GM23338 (cell line): ENCODE measurements around the gene ZBTB42. TPM values are rescaled to one million over a fixed set of nuclear protein-coding genes. Genes with fewer than 3 reads are reported as not detected.

ENCODE experiments used
- ATAC-seq: fragments of 200-7000 bp; cut with Tn5 transposase; 3 replicates; pipeline ENCODE4 v1.9.1; 2020
- DNase-seq: peaks from one replicate; pipeline ENCODE4 v3.0.0-alpha.2; 2015; ENCODE audit warnings: low spot score
- H2AFZ ChIP-seq: fragments of 200-600 bp; sonication (generic); 2 replicates; pipeline ENCODE4 v1.8.0; 2016; ENCODE audit warnings: antibody characterized with exemption, mild to moderate bottlenecking, moderate library complexity
- H3F3A ChIP-seq: fragments of 200-600 bp; sonication (generic); replicated peaks from 2 replicates; pipeline ENCODE4 v1.8.0; 2017; ENCODE audit warnings: antibody characterized with exemption, mixed run types, low read depth
- H3K27ac ChIP-seq: fragments of 200-600 bp; sonication (generic); 2 replicates; pipeline ENCODE4 v1.6.1; 2016; ENCODE audit warnings: low read depth
- H3K27me3 ChIP-seq: fragments of 200-600 bp; sonication (generic); 2 replicates; pipeline ENCODE4 v1.8.0; 2016; ENCODE audit warnings: mild to moderate bottlenecking, mixed run types, moderate library complexity; ENCODE audit not compliant: insufficient read depth
- H3K36me3 ChIP-seq: fragments of 200-600 bp; sonication (generic); 2 replicates; pipeline ENCODE4 v1.8.0; 2016; ENCODE audit warnings: mild to moderate bottlenecking; ENCODE audit not compliant: insufficient read depth
- H3K4me1 ChIP-seq: fragments of 200-600 bp; sonication (generic); 2 replicates; pipeline ENCODE4 v1.8.0; 2016; ENCODE audit warnings: mild to moderate bottlenecking, moderate library complexity; ENCODE audit not compliant: insufficient read depth
- H3K4me2 ChIP-seq: fragments of 200-600 bp; sonication (generic); 2 replicates; pipeline ENCODE4 v1.7.1; 2017; ENCODE audit warnings: mixed run types
- H3K4me3 ChIP-seq: fragments of 200-600 bp; sonication (generic); 2 replicates; pipeline ENCODE4 v1.6.1; 2016; ENCODE audit warnings: mixed run types
- H3K79me2 ChIP-seq: fragments of 200-600 bp; sonication (generic); replicated peaks from 2 replicates; pipeline ENCODE4 v1.8.0; 2017; ENCODE audit warnings: mild to moderate bottlenecking; ENCODE audit not compliant: insufficient read depth
- H3K9me2 ChIP-seq: fragments of 200-600 bp; sonication (generic); 2 replicates; pipeline ENCODE4 v1.8.0; 2017; ENCODE audit not compliant: insufficient read depth
- H4K20me1 ChIP-seq: fragments of 200-600 bp; sonication (generic); replicated peaks from 2 replicates; pipeline ENCODE4 v1.8.0; 2017; ENCODE audit warnings: mild to moderate bottlenecking; ENCODE audit not compliant: insufficient read depth
- H3K27ac Mint-ChIP-seq: 2 replicates; pipeline ENCODE4 v1.8.0; 2020; ENCODE audit warnings: inconsistent platforms, mild to moderate bottlenecking, moderate library complexity, mixed read lengths
- H3K27me3 Mint-ChIP-seq: 3 replicates; pipeline ENCODE4 v1.8.0; 2022; ENCODE audit warnings: low read depth, mild to moderate bottlenecking, moderate library complexity, mixed read lengths, inconsistent platforms; ENCODE audit not compliant: insufficient read depth, poor library complexity
- H3K36me3 Mint-ChIP-seq: 3 replicates; pipeline ENCODE4 v1.8.0; 2021; ENCODE audit warnings: low read depth, mild to moderate bottlenecking, inconsistent platforms, moderate library complexity, mixed read lengths
- H3K4me1 Mint-ChIP-seq: 3 replicates; pipeline ENCODE4 v1.8.0; 2020; ENCODE audit warnings: mild to moderate bottlenecking, inconsistent platforms, mixed read lengths
- H3K4me3 Mint-ChIP-seq: 3 replicates; pipeline ENCODE4 v1.8.0; 2021; ENCODE audit warnings: moderate library complexity, mild to moderate bottlenecking, inconsistent platforms, mixed read lengths
- H3K9me3 Mint-ChIP-seq: 3 replicates; pipeline ENCODE4 v1.8.0; 2020; ENCODE audit warnings: moderate library complexity, mild to moderate bottlenecking, inconsistent platforms, mixed read lengths
- CREB1 ChIP-seq: fragments of 250-450 bp; sonication (Bioruptor Pico); IDR thresholded peaks from 2 replicates; pipeline ENCODE4 v1.5.0; 2020; ENCODE audit warnings: low read depth, mild to moderate bottlenecking, moderate library complexity
- ETS1 ChIP-seq: IDR thresholded peaks from 2 replicates; pipeline ENCODE4 v1.6.1; 2016; ENCODE audit warnings: antibody characterized with exemption
- EZH2 ChIP-seq: fragments of 200-600 bp; sonication (generic); IDR thresholded peaks from one replicate; pipeline ENCODE4 v1.8.0; 2017; ENCODE audit warnings: antibody characterized with exemption, mild to moderate bottlenecking, low read depth; ENCODE audit not compliant: unreplicated experiment
- STAT1 ChIP-seq: IDR thresholded peaks from one replicate; pipeline ENCODE4 v1.6.1; 2016; ENCODE audit warnings: antibody characterized with exemption; ENCODE audit not compliant: unreplicated experiment
- ZNF114 ChIP-seq: fragments of 250-450 bp; sonication (Bioruptor Pico); IDR thresholded peaks from 2 replicates; pipeline ENCODE4 v1.5.0; 2020; ENCODE audit warnings: mild to moderate bottlenecking, moderate library complexity
- ZNF331 ChIP-seq: fragments of 250-450 bp; sonication (Bioruptor Pico); IDR thresholded peaks from 2 replicates; pipeline ENCODE4 v1.5.0; 2020; ENCODE audit warnings: low read depth, mild to moderate bottlenecking, moderate library complexity
- ZNF462 ChIP-seq: fragments of 250-450 bp; sonication (Bioruptor Pico); IDR thresholded peaks from 2 replicates; pipeline ENCODE4 v1.5.0; 2020; ENCODE audit warnings: mild to moderate bottlenecking, moderate library complexity
- polyA plus RNA-seq: library from polyadenylated mRNA; unstranded; fragments of >200 nt; fragmentation: Nextera tagmentation; extraction: Ambion mirVana; gene quantifications from 2 replicates; pipeline ENCODE4 v1.2.1, GENCODE V29; 2016
- total RNA-seq: library from RNA; depleted of rRNA; stranded (reverse); fragments of >200 nt; shearing (Covaris generic); gene quantifications from 2 replicates; pipeline ENCODE4 v1.2.3, GENCODE V29; 2014

The ZBTB42 gene
- total and polyA plus RNA-seq, 2 experiments from 2014 or later, result 0.70 to 4.4 TPM

DNA sequence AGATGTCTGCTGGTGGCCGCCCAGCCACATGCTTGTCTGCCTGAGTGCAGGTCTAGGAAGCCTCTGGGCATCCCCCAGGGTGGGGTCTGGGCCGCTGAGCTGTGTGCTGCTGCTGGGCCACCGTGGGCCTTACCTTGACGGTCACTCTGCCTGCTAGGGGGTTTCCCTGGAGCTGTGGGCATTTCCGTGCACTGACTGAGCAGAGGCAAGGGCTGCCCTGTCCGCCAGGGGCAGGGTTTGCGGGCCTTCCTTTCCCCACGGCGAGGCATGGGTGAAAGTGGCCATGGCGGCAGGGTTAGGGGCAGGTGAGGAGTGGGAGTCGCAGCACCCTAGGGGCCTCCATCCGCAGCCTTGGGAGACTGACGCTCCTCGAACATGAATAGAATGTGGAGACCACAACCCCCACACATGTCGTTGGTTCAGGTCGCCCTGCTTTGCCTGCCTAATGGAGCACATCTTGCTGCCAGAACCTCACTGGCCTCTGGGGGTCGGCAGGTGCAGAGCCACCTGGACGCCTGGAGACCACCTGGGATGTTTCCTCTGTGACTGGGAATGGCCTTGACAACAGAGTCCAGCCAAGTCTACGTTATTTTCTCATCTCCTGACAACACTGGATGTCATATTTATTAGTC, 2.5 kb downstream of the ZBTB42 start (continued):
- no peak for TF ChIP-seq ZNF462

GRCh38 chr14:104803912-104804410, 3.1 kb downstream of the ZBTB42 start:
- no peak for DNase-seq
- Mint-ChIP-seq H3K4me1 (peaks cover 14% of the 10 kb centered on the region), H3K27ac (no peak overlapping the region), H3K9me3 (peaks cover 11% of the 10 kb centered on the region), H3K27me3 (peaks cover 47% of the 10 kb centered on the region), H3K4me3 (no peak overlapping the region; the same call in 2 of the 3 replicates), H3K36me3 (no peaks in the 10 kb centered on the region)
- no peak overlapping the region for H2AFZ ChIP-seq
- H3K27me3 ChIP-seq, result peaks cover 31% of the 10 kb centered on the region
- no peak overlapping the region for H3K4me3 ChIP-seq
- H3K9me2 ChIP-seq, result 0 out of 2 replicates have a peak, but pooled peaks cover 3% of the 10 kb centered on the region
- H4K20me1 ChIP-seq, result no peaks in the 10 kb centered on the region
- H3K27ac ChIP-seq, result no peak overlapping the region
- peaks cover 11% of the 10 kb centered on the region; the same call in 1 of the 2 replicates for H3F3A ChIP-seq
- no peaks in the 10 kb centered on the region for H3K36me3 ChIP-seq
- no peaks in the 10 kb centered on the region for H3K79me2 ChIP-seq
- no peak for ATAC-seq
- no peak overlapping the region for H3K4me2 ChIP-seq
- H3K4me1 ChIP-seq, result peaks cover 8% of the 10 kb centered on the region; the same call in 1 of the 2 replicates
- TF ChIP-seq ZNF114 (CRISPR knock-in tag) (no peak), CREB1 (CRISPR knock-in tag) (no peak), EZH2 (no peak), ETS1 (no peak), ZNF331 (CRISPR knock-in tag) (no peak), ZNF462 (no peak), STAT1 (no peak)
